B cell (primary cell): ENCODE results near the gene TNFRSF1A. TPM values are rescaled to one million over a fixed set of nuclear protein-coding genes. Genes with fewer than 3 reads are reported as not detected.

Experiments
- ATAC-seq: fragments of 200-7000 bp; cut with Tn5 transposase; one replicate; pipeline ENCODE4 v1.10.0; 2021; ENCODE audit warnings: low read depth, mild to moderate bottlenecking, moderate number of reproducible peaks, moderate library complexity
- CTCF ChIA-PET: fragments of 350-600 bp; sonication (Branson Sonifier 250); formaldehyde crosslinking; loops from one replicate; lab custom pipeline; 2021; ENCODE audit warnings: antibody characterized with exemption, inconsistent platforms; lab: Charles Lee
- POLR2A ChIA-PET: fragments of 350-600 bp; sonication (Branson Sonifier 250); formaldehyde crosslinking; loops from one replicate; lab custom pipeline; 2021; ENCODE audit warnings: antibody characterized with exemption; lab: Charles Lee
- DNase-seq: peaks from one replicate; pipeline ENCODE4 v3.0.0; 2013
- H2AFZ ChIP-seq: 2 replicates; pipeline ENCODE4 v1.6.1; 2012; ENCODE audit warnings: mild to moderate bottlenecking, low read depth, low read length; ENCODE audit not compliant: insufficient read depth, poor library complexity, severe bottlenecking
- H3K27ac ChIP-seq, 2 donors: 1 replicate in 1 of 2; 2 replicates in 1 of 2; pipeline ENCODE4 v1.5.1; 2012 to 2013; ENCODE audit warnings: low read length in 2 of 2, mild to moderate bottlenecking in 2 of 2, moderate library complexity in 1 of 2
- H3K27me3 ChIP-seq, 4 experiments: fragments of 200-600 bp in 1 of 4; sonication (generic) in 1 of 4; replicated peaks in 1 of 4; 1 replicate in 2 of 4; 2 replicates in 2 of 4; pipeline versions ENCODE4 v1.6.1 to v1.7.0; 2013 to 2016; ENCODE audit warnings: low read length in 3 of 4, mild to moderate bottlenecking in 2 of 4, mixed read lengths in 1 of 4, moderate library complexity in 1 of 4; ENCODE audit not compliant: insufficient read depth in 4 of 4, control insufficient read depth in 3 of 4; ENCODE audit errors: control extremely low read depth in 1 of 4
- H3K36me3 ChIP-seq, 2 experiments: replicated peaks in 1 of 2; 1 replicate in 1 of 2; 2 replicates in 1 of 2; pipeline versions ENCODE4 v1.6.1 to v1.7.1; 2013; ENCODE audit warnings: low read length in 1 of 2; ENCODE audit not compliant: insufficient read depth in 2 of 2, control insufficient read depth in 1 of 2; ENCODE audit errors: control extremely low read depth in 1 of 2, extremely low read depth in 1 of 2
- H3K4me1 ChIP-seq, 2 donors: fragments of 200-600 bp in 1 of 2; sonication (generic) in 1 of 2; 1 replicate in 1 of 2; 2 replicates in 1 of 2; pipeline versions ENCODE4 v1.5.1 to v1.6.1; 2013 to 2017; ENCODE audit warnings: low read length in 2 of 2; ENCODE audit not compliant: control insufficient read depth in 2 of 2, insufficient read depth in 2 of 2
- H3K4me2 ChIP-seq: replicated peaks from 2 replicates; pipeline ENCODE3; 2012; ENCODE audit warnings: mild to moderate bottlenecking, low read depth, low read length; ENCODE audit not compliant: poor library complexity, severe bottlenecking
- H3K4me3 ChIP-seq, 5 experiments: fragments of 200-600 bp in 1 of 5; sonication (generic) in 1 of 5; 1 replicate in 3 of 5; 2 replicates in 2 of 5; pipeline versions ENCODE4 v1.5.1 to v1.7.0; 2011 to 2016; ENCODE audit warnings: low read length in 4 of 5, mild to moderate bottlenecking in 4 of 5, low read depth in 2 of 5, control low read depth in 1 of 5, moderate library complexity in 1 of 5; ENCODE audit not compliant: insufficient read depth in 1 of 5; ENCODE audit errors: control extremely low read depth in 1 of 5, extremely low read depth in 1 of 5
- H3K79me2 ChIP-seq: fragments of 200-600 bp; sonication (generic); one replicate; pipeline ENCODE4 v1.6.0; 2016; ENCODE audit warnings: low read length; ENCODE audit not compliant: control insufficient read depth, insufficient read depth
- H3K9ac ChIP-seq: fragments of 200-600 bp; sonication (generic); 2 replicates; pipeline ENCODE4 v1.6.1; 2017; ENCODE audit warnings: mild to moderate bottlenecking, low read length, moderate library complexity
- H3K9me3 ChIP-seq, 3 donors: one replicate each; pipeline versions ENCODE4 v1.6.1 to v1.7.1; 2013; ENCODE audit warnings: low read length in 2 of 3; ENCODE audit not compliant: control insufficient read depth in 2 of 3, insufficient read depth in 1 of 3; ENCODE audit errors: control extremely low read depth in 1 of 3
- H4K20me1 ChIP-seq: 2 replicates; pipeline ENCODE4 v1.6.0; 2012; ENCODE audit warnings: mild to moderate bottlenecking, low read length; ENCODE audit not compliant: insufficient read depth, control insufficient read depth, poor library complexity, severe bottlenecking
- H3K27ac Mint-ChIP-seq: one replicate; pipeline ENCODE4 v1.8.0; 2021; ENCODE audit warnings: mixed read lengths
- H3K27me3 Mint-ChIP-seq: one replicate; pipeline ENCODE4 v1.8.0; 2021; ENCODE audit warnings: mixed read lengths
- H3K4me1 Mint-ChIP-seq: one replicate; pipeline ENCODE4 v1.8.0; 2021; ENCODE audit warnings: mixed read lengths
- H3K4me3 Mint-ChIP-seq: one replicate; pipeline ENCODE4 v1.8.0; 2021; ENCODE audit warnings: mixed read lengths
- H3K9me3 Mint-ChIP-seq: one replicate; pipeline ENCODE4 v1.8.0; 2022; ENCODE audit warnings: mixed read lengths; ENCODE audit not compliant: insufficient read depth
- EZH2 ChIP-seq: IDR thresholded peaks from 2 replicates; pipeline ENCODE4 v1.6.1; 2012; ENCODE audit warnings: borderline replicate concordance, low read depth, mild to moderate bottlenecking, moderate library complexity, low read length; ENCODE audit not compliant: insufficient read depth, poor library complexity, severe bottlenecking
- WGBS: methylation state at CpG from one replicate; pipeline ENCODE4 v1.1.5; 2013; ENCODE audit warnings: missing lambda C conversion rate; ENCODE audit not compliant: insufficient coverage; 5-methylcytosine and 5-hydroxymethylcytosine counted together
- intact Hi-C: fragments of 100-400 bp; cut with micrococcal nuclease; formaldehyde crosslinking; loops from one replicate; pipeline ENCODE4 v1.10.0; 2022
- polyA plus RNA-seq: library from polyadenylated mRNA; depleted of rRNA; stranded (reverse); fragments of >200 nt; gene quantifications from 2 replicates; pipeline ENCODE4 v1.2.3, GENCODE V29; 2012
- total RNA-seq, 2 donors: library from RNA; stranded (reverse); fragments of 120-200 nt in 1 of 2; gene quantifications; 1 replicate in 1 of 2; 2 replicates in 1 of 2; pipeline versions ENCODE4 v1.2.3 to v1.2.4, GENCODE V29; 2013 to 2022
- TF ChIP-seq, protein P1 (sequence below): fragments of 200-600 bp; IDR thresholded peaks from one replicate; pipeline ENCODE4 v1.8.0; 2022; ENCODE audit warnings: antibody characterized with exemption, mild to moderate bottlenecking

The TNFRSF1A gene
- total and polyA plus RNA-seq, 2 donors (not counting 1 experiment from before 2014, with no cell fraction given), result 0.59 to 1.6 TPM

DNA sequence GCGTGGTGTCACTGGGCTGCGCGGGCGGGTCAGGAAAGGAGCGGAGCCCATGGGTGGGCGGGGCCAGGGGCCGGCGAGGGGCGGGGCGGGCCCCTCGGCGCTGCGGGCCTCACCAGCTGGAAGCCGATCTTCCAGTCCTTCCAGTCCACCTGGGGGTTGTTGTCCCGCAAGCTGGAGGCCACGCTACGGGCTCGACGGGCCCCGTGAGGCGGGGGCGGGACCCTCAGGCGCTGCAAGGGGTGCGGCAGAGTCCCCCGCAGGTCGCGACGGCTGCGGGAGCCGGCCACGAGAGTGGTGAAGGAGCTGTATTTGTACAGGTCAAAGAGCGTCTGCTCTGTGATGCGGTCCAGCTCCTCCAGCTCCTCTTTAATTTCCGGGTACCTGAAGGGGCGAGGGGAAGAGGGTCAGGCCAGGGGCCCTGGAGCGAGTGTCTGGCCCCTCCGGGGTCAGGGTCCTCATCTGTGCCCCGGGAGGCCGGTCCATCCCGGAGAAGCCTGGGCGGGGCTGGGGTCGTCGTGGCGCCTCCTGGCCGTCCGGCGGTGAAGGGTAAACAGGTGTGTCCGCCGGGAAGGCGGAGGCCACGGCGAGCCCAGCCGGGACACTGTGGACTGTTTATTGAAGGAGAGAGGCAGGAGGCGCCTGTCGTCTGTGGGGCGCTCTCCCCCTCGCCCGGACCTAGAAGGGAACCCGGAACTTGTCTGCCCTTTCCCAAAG lies 21.6 kb upstream of the TNFRSF1A start:
- Histone ChIP-seq H3K27me3 (peaks cover 0 to 41% (median 10%) of the 10 kb centered on the region in 4 experiments), H3K79me2 (no peaks in the 10 kb centered on the region), H3K4me3 (peak overlapping the region in 4 of 5 experiments; percentile 34 to 73 (median 59)), H3K9me3 (peaks cover 0 to 3% (median 0%) of the 10 kb centered on the region in 3 donors), H3K4me2 (peak overlapping the region; percentile 96), H3K9ac (peak overlapping the region; percentile 66), H3K36me3 (no peaks in the 10 kb centered on the region), H4K20me1 (no peaks in the 10 kb centered on the region), H3K4me1 (peaks cover 17 to 20% of the 10 kb centered on the region in 2 donors), H2AFZ (peak overlapping the region; percentile 89), H3K27ac (no peak overlapping the region)
- POLR2A ChIA-PET, result no interaction called here
- peak overlapping the region; percentile 71 for H3K4me3 Mint-ChIP-seq
- H3K4me1 Mint-ChIP-seq, result peaks cover 15% of the 10 kb centered on the region
- 3% methylated on average over 59 of the region's 59 CpGs for WGBS
- intact Hi-C loops, result no loop called here
- peak; percentile 64 for DNase-seq
- CTCF ChIA-PET, result interaction anchor here (0.6 to 1.1 kb wide), 2 partner anchors 20 to 168 kb away, joined by 3 read pairs; no protein-coding TSS in a partner anchor
- peaks cover 33% of the 10 kb centered on the region for H3K27me3 Mint-ChIP-seq
- H3K27ac Mint-ChIP-seq, result no peak overlapping the region
- no peaks in the 10 kb centered on the region for H3K9me3 Mint-ChIP-seq
- ATAC-seq, result peak; percentile 80
- TF ChIP-seq EZH2, result no peak
- TF ChIP-seq, protein P1, sequence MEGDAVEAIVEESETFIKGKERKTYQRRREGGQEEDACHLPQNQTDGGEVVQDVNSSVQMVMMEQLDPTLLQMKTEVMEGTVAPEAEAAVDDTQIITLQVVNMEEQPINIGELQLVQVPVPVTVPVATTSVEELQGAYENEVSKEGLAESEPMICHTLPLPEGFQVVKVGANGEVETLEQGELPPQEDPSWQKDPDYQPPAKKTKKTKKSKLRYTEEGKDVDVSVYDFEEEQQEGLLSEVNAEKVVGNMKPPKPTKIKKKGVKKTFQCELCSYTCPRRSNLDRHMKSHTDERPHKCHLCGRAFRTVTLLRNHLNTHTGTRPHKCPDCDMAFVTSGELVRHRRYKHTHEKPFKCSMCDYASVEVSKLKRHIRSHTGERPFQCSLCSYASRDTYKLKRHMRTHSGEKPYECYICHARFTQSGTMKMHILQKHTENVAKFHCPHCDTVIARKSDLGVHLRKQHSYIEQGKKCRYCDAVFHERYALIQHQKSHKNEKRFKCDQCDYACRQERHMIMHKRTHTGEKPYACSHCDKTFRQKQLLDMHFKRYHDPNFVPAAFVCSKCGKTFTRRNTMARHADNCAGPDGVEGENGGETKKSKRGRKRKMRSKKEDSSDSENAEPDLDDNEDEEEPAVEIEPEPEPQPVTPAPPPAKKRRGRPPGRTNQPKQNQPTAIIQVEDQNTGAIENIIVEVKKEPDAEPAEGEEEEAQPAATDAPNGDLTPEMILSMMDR, result no peak

DNA sequence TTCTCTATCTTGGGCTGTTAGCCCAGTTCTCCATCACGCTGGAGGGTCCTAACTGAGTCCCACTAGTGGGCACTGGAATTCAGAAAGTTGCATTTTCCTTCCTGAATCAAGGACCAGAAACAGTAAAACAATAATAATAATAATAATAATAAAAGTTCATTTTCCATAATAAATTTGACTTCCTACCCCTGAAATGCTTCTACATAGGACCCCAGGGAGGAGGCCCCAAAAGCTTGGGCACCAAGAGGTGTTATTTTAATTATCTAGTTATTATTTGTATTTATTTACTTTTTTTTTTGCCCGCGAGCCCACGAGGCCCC lies 21.1 kb upstream of the TNFRSF1A start:
- no peak for DNase-seq
- whole genome bisulfite sequencing, result 0% methylated on average over 3 of the region's 4 CpGs
- Histone ChIP-seq H3K4me1 (peaks cover 13 to 17% of the 10 kb centered on the region in 2 donors), H2AFZ (peak overlapping the region; percentile 89), H4K20me1 (no peaks in the 10 kb centered on the region), H3K9ac (peak overlapping the region; percentile 66), H3K4me2 (peak overlapping the region; percentile 96), H3K79me2 (no peaks in the 10 kb centered on the region), H3K27me3 (peaks cover 0 to 44% (median 12%) of the 10 kb centered on the region in 4 experiments), H3K9me3 (peaks cover 0 to 3% (median 0%) of the 10 kb centered on the region in 3 donors), H3K4me3 (peak overlapping the region in 3 of 5 experiments; percentile 57 to 73 (median 61)), H3K36me3 (no peaks in the 10 kb centered on the region), H3K27ac (no peak overlapping the region)
- no peak overlapping the region for H3K4me3 Mint-ChIP-seq
- no peak for TF ChIP-seq EZH2
- TF ChIP-seq, protein P1, result no peak
- peaks cover 38% of the 10 kb centered on the region for H3K27me3 Mint-ChIP-seq
- POLR2A ChIA-PET, result interaction anchor here (0.6 kb wide), 1 partner anchor 40 kb away, joined by 3 read pairs; no protein-coding TSS in a partner anchor
- no peak for ATAC-seq
- H3K9me3 Mint-ChIP-seq, result no peaks in the 10 kb centered on the region
- intact Hi-C loops, result no loop called here
- H3K27ac Mint-ChIP-seq, result no peak overlapping the region
- peaks cover 15% of the 10 kb centered on the region for H3K4me1 Mint-ChIP-seq
- CTCF ChIA-PET, result interaction anchor here (1.1 kb wide), 1 partner anchor 19 kb away, joined by 3 read pairs; no protein-coding TSS in a partner anchor
